Posterior cingulate gyrus (tissue), 11 donors: ENCODE results near the gene PTK6.
A peak's percentile ranks its signal among the peaks of the same experiment; 100 is the strongest.

Experiments
- DNase-seq, 10 donors: peaks; one replicate each; pipeline versions ENCODE4 v3.0.0 to v3.0.0-alpha.2; 2020 to 2021; ENCODE audit warnings: mixed read lengths in 3 of 10
- intact Hi-C: fragments of 100-400 bp; cut with DNase I; formaldehyde crosslinking; loops from one replicate; pipeline ENCODE4 v1.15.1; 2023

Gene PTK6

DNA sequence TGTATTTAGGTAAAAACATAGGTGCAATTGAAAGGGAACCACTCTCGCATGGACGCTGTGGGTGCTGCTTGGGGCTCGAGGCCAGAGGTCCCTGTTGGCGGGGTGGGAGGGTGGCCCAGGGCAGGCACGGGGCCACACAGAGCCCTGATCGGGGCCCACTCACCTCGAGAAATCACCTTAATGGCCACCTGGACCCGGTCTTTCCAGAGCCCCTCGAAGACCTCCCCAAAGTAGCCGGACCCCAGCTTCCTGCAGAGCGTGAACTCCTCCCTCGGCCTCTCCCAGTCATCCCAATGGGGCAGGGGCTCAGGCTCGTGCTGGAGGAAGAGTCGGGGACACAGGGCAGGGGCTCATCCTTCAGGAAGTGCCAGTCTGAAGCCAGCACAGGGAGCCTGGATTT lies 3.8 kb downstream of the PTK6 start:
- DNase-seq = peak in 4 of 10 donors; percentile 6 to 55 (median 26)
- intact Hi-C loops = no loop called here

GRCh38 chr20:63532449-63532971 lies 4.7 kb downstream of the PTK6 start:
- peak in 4 of 10 donors; percentile 3 to 74 (median 60) for DNase-seq
- intact Hi-C loops = no loop called here

- intact Hi-C loops = no loop called here
- DNase-seq = peak in 3 of 10 donors; percentile 6 to 39 (median 19)
These were observed 5.3 kb downstream of the PTK6 start for GRCh38 chr20:63531686-63532448.

- DNase-seq = peak in 3 of 10 donors; percentile 52 to 77 (median 68)
- intact Hi-C loops = no loop called here
These were observed 6.4 kb downstream of the PTK6 start for GRCh38 chr20:63530788-63531160.

GRCh38 chr20:63529861-63530787 lies 7.1 kb downstream of the PTK6 start:
- intact Hi-C loops = no loop called here
- DNase-seq = peak in 5 of 10 donors; percentile 5 to 77 (median 35)

DNA sequence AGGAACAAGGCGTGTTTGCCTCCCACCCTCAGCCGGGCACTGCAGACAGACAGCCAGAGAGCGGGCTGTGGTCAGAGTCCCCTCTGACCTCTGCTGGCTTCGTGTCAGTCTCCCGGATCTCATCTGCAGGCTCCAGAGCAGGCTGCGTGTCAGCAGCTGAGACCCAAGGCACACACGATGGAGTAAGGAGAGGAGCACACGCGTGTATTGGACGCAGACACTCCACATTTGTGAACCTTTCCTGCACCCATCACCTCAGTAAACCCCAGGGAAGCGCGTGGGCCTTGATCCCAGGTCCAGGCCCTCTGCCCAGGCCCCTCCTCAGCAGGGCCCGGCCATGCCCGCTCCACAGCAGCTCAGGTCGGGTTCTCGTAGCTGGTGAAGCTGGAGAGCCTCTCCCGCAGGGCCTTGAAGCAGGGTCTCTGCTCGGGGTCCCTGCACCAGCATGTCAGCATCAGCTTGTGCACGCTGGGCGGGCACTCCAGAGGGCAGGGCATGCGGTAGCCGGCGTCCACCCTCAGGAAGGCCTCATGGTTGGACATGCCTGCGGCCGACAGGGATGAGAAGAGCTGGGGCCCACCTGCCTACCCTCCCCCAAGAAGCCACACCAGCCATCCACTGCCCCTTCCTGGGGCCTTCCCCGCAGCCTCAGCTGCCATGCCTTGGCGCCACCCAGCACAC lies 7.9 kb downstream of the PTK6 start:
- intact Hi-C loops = no loop called here
- DNase-seq = peak in 5 of 10 donors; percentile 3 to 82 (median 63)

- intact Hi-C loops = no loop called here
- DNase-seq = peak in 3 of 10 donors; percentile 34 to 46 (median 41)
These were observed 10.0 kb downstream of the PTK6 start for GRCh38 chr20:63527184-63527583.

DNA sequence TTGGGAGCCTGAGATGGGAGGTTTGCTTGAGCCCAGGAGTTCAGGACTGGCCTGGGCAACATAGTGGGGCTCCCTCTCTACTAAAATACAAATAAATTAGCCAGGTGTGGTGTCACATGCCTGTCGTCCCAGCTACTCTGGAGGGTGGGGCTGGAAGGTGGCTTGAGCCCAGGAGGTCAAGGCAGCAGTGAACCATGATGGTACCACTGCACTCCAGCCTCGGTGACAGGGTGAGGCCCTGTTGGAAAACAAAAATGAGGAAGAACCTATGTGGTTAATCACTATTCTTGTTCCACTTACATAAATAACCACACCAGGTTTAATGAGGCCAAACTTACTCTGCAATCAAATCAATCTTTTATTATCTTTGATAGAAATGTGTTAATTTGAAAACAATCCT lies 11.2 kb downstream of the PTK6 start:
- DNase-seq = peak in 2 of 10 donors; percentile 14 to 41
- intact Hi-C loops = no loop called here

DNA sequence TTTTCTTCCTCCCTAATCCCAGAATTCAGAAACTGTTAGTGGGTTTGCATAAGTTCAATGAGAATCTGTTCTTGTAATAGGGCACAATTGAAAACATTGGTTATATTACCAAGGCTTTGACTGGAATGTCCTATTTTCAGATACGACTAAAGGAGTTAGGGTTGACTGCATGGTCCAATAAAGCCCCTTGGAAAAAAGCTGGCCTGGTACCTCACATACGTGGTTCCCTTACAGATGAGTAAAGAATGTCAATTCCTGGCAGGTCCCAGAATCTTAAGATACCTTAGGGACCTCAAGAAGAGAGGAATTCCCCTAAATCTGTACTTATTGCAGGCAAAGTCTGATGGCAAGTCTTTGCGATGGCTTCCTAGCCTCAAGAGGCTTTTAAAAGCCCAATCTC lies 12.0 kb downstream of the PTK6 start:
- DNase-seq = no peak
- intact Hi-C loops = no loop called here

- intact Hi-C loops = no loop called here
- peak in 4 of 10 donors; percentile 5 to 74 (median 62) for DNase-seq
These were observed 14.1 kb downstream of the PTK6 start for GRCh38 chr20:63522981-63523611.

DNA sequence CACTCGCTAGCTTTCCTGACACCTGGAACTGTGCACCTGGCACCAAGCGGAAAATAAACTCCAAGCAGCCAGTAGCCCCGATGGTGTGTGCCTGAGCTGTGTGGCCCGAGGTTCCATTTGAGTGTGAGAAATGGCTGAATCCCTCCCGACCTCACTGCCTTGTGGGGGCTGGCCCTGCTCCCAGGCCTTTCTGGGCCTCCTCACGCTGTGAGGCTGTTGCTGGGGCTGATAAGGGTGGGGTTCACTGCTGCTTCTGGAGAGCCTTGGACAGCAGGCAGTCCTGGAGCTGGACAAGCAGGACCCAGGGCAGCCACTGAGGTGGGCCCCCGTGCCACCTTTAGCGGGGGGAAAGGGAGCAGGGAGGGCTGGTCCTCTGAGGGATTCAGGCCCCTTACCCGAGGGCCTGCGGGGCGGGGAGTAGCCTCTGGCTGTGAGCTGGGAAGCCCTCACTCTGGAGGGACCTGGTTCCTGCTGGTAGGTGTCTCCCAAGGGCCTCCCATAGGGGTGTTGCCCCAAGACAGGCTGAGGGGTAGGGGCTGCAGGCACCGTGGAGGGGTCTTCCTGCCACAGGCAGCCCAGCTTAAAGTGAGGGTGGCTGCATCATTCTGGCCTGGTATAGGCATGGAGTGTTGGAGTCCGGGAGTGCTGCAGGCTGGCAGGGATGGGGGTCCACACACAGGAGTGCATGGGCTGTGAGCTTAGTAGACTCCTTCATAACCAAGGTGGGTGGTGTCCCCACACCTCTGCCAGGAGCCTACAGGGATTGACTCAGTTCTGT lies 14.9 kb downstream of the PTK6 start:
- intact Hi-C loops = no loop called here
- DNase-seq = peak in 3 of 10 donors; percentile 69 to 77 (median 76)

DNA sequence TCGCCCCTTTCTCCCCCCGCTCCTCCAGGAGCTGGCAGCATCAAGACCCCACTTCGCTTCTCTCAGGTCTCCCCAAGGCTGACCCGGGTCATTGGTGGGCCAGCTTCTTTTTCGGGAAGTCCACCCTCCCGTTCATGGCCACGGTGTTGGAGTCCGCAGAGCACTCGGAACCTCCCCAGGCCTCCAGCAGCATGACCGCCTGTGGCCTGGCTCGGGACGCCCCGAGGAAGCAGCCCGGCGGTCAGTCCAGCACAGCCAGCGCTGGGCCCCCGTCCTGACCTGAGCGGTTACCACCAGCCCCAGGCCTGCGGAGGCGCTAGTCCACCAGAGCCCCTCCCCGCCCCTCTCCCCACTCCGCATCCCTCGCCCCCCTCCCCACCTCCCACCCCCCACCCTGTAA lies 15.6 kb downstream of the PTK6 start:
- DNase-seq = peak in 3 of 10 donors; percentile 71 to 83 (median 80)
- intact Hi-C loops = no loop called here

DNA sequence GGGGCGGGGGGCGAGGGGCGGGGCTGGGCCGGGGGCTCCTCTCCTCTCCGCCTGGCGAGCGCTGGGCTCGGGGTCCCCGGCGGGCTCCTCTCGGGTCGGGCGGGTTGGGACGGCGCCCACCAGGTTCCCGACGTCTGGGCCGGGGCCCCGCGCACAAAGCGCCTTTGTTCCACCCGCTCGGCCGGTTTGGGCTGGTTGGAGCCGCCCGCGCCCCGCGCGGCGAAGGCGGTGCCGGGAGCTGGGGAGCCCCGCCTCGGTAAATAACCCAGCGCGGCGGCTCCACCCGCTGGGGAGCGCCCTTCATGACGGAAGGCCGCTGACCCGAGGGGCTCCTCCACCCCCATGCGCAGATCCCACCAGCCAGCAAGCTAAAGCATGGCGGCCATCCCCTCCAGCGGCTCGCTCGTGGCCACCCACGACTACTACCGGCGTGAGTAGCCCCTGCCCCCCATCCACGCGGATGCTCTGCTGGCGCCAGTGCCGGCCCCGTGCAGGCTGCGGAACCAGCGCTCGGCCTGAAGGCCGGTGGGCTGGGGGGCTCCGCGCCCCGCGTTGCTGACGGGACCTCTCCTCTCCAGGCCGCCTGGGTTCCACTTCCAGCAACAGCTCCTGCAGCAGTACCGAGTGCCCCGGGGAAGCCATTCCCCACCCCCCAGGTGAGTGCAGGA lies 16.1 kb downstream of the PTK6 start:
- DNase-seq = peak in 8 of 10 donors; percentile 65 to 97 (median 78)
- intact Hi-C loops = loop anchor here (1.0 kb wide), 1 partner anchor 25 kb away; no protein-coding TSS in a partner anchor

DNA sequence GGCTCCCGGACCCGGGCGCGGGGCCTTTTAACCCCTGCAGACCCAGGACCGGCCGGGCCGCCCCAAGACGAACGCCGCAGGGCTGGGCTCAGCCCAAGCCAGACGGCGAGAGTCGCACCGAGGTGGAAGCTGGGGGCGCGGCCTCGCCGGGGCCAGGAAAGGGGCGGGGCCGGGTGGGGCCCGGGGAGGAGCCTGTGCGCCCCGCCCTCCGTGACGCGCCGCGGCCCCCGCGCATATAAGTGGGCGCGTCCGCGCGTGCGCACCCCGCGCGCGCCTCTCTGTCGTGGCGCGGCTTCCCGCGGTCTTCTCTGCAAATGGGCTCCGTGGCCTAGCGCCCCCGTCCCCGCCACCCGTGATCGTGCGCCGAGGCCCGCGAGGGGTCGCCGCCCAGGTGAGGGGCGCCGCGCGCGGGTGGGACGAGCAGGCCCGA lies 16.7 kb downstream of the PTK6 start, which contains the start of gene PPDPF:
PPDPF (plus strand) TSS at position 262 of the 430 bp plus-strand sequence. CDS start 544 bp downstream, outside the sequence.
- DNase-seq = peak; percentile 69 to 98 (median 80)
- intact Hi-C loops = loop anchor here (1.0 kb wide), 1 partner anchor 24 kb away; no protein-coding TSS in a partner anchor

DNA sequence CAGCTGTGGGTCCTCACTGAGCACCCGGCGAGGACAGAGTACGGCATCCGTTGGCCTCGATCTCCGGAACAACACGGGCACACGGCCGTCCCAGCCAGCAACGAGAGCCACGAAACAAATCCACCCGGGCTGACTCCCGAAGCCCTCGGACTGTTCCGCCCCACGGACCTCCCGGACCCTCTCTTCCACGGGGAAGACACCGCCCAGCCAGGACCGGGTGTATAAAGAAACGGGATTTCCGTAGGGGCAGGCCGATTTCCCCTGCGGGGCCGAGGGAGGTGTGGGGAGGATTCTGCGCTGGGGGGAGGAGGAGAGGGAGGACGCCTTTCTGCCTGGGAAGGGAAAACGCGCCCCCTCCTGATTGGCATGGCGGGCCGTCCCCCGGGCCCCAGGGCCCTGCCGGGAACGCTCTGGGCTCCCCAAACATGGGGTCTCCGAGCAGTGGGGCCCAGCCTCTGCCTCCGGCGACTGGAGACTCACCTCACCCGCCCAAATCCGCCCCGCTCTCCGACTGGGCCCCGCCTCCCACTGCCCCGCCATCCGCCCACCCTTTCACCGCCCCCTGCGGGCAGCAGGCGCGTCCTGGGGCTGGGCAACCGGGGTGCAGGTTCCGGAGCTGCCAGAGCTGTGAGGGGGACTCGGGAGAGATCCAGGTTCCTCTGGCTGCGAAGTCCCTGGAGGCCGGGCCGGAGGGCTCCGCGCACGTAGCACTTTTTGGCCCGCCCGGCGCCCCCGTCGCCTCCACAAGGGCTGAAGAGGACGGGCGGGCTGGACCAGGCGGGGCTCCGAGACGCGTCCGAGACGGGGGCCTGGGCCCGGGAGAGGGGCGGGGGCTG lies 17.3 kb downstream of the PTK6 start:
- DNase-seq = peak in 5 of 10 donors; percentile 42 to 91 (median 83)
- intact Hi-C loops = loop anchor here (1.0 kb wide), 1 partner anchor 24 kb away; no protein-coding TSS in a partner anchor

- intact Hi-C loops = no loop called here
- peak in 3 of 10 donors; percentile 8 to 79 (median 75) for DNase-seq
These were observed 18.1 kb downstream of the PTK6 start for GRCh38 chr20:63518946-63519667.
